Cardiac fibroblast (primary cell): ENCODE results near the gene RPL14.

ENCODE experiments used
- DNase-seq, 2 donors: peaks; one replicate each; pipeline versions ENCODE4 v3.0.0 to v3.0.0-alpha.2; 2010; ENCODE audit warnings: low read depth in 2 of 2
- H3K4me3 ChIP-seq, 2 donors: replicated peaks in 1 of 2; 1 replicate in 1 of 2; 2 replicates in 1 of 2; pipeline ENCODE4 v1.5.1; 2011; ENCODE audit warnings: low read depth in 2 of 2, low read length in 2 of 2, mild to moderate bottlenecking in 2 of 2, moderate library complexity in 1 of 2
- CTCF ChIP-seq: IDR thresholded peaks from one replicate; pipeline ENCODE4 v1.5.1; 2011; ENCODE audit warnings: low read depth, mild to moderate bottlenecking, low read length, inconsistent platforms

Gene RPL14

GRCh38 chr3:40432793-40433192 is 24.3 kb upstream of the RPL14 start:
- no peak for TF ChIP-seq CTCF
- no peak overlapping the region for H3K4me3 ChIP-seq
- DNase-seq, result no peak

GRCh38 chr3:40437889-40438288 is 19.2 kb upstream of the RPL14 start:
- no peak for DNase-seq
- TF ChIP-seq CTCF, result no peak
- no peak overlapping the region for H3K4me3 ChIP-seq

- no peak overlapping the region for H3K4me3 ChIP-seq
- TF ChIP-seq CTCF, result no peak
- DNase-seq, result no peak
Observed at GRCh38 chr3:40445062-40445461, 12.1 kb upstream of the RPL14 start.

GRCh38 chr3:40445880-40446279 is 11.3 kb upstream of the RPL14 start:
- TF ChIP-seq CTCF, result no peak
- DNase-seq, result no peak
- no peak overlapping the region for H3K4me3 ChIP-seq

- DNase-seq, result no peak
- H3K4me3 ChIP-seq, result no peak overlapping the region
- TF ChIP-seq CTCF, result no peak
Observed at GRCh38 chr3:40450438-40450837, 6.7 kb upstream of the RPL14 start.

- H3K4me3 ChIP-seq, result no peak overlapping the region
- no peak for TF ChIP-seq CTCF
- no peak for DNase-seq
Observed at GRCh38 chr3:40451551-40451950, 5.6 kb upstream of the RPL14 start.

- no peak overlapping the region for H3K4me3 ChIP-seq
- no peak for TF ChIP-seq CTCF
- no peak for DNase-seq
Observed at GRCh38 chr3:40452057-40452456, 5.1 kb upstream of the RPL14 start.
